ENCODE measurements around the gene DAG1.

DNA sequence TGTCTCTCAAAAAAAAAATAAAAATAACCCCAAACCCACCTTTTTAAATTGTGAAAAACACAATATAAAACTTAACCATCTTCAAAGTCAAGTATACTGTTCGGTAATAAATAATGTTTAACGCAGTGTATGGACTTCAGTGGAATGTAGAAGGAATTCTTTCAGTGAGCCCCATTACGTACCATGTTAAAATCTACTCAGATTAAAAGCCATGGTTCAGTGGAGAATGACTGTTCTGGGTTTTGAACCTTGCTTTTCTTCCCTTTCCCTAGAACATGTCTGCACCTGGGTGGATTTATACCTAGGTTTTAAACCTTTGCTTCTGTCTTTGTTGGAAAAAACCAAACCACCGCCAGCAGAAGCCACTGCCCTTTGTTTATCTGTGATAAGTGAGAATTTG is 27.5 kb downstream of the DAG1 start:
- TF ChIP-seq, protein P1, sequence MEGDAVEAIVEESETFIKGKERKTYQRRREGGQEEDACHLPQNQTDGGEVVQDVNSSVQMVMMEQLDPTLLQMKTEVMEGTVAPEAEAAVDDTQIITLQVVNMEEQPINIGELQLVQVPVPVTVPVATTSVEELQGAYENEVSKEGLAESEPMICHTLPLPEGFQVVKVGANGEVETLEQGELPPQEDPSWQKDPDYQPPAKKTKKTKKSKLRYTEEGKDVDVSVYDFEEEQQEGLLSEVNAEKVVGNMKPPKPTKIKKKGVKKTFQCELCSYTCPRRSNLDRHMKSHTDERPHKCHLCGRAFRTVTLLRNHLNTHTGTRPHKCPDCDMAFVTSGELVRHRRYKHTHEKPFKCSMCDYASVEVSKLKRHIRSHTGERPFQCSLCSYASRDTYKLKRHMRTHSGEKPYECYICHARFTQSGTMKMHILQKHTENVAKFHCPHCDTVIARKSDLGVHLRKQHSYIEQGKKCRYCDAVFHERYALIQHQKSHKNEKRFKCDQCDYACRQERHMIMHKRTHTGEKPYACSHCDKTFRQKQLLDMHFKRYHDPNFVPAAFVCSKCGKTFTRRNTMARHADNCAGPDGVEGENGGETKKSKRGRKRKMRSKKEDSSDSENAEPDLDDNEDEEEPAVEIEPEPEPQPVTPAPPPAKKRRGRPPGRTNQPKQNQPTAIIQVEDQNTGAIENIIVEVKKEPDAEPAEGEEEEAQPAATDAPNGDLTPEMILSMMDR (conservative IDR thresholded peaks at IDR 0.05; ENCODE audit: low read depth, low read length), result no peak
- TF ChIP-seq EZH2 (IDR thresholded peaks at IDR 0.05; ENCODE audit: low read length, unreplicated experiment) (no peak), EZH2phosphoT487 (IDR thresholded peaks at IDR 0.05; ENCODE audit: borderline replicate concordance, low read length) (no peak)

Data from PC-3 (cell line).